Lung (tissue), 12 donors: ENCODE data around the gene CDH23. TPM values are rescaled to one million over a fixed set of nuclear protein-coding genes. Genes with fewer than 3 reads are reported as not detected.

Source experiments
- ATAC-seq: fragments of 200-7000 bp; cut with Tn5 transposase; one replicate; pipeline ENCODE4 v1.9.1; 2020; ENCODE audit warnings: moderate number of reproducible peaks; ENCODE audit not compliant: insufficient read depth, low FRiP score
- DNase-seq, 3 donors: peaks; one replicate each; pipeline ENCODE4 v3.0.0-alpha.2; 2013 to 2017
- H3K27ac ChIP-seq, 2 donors: one replicate each; pipeline ENCODE4 v1.5.1; 2013; ENCODE audit warnings: mild to moderate bottlenecking in 2 of 2, moderate library complexity in 2 of 2, control low read depth in 1 of 2, inconsistent platforms in 1 of 2, low read depth in 1 of 2, low read length in 1 of 2
- H3K27me3 ChIP-seq, 3 donors: one replicate each; pipeline ENCODE4 v1.5.1; 2013; ENCODE audit warnings: low read length in 2 of 3; ENCODE audit not compliant: control insufficient read depth in 3 of 3, insufficient read depth in 3 of 3
- H3K36me3 ChIP-seq, 4 donors: one replicate each; pipeline ENCODE4 v1.5.1; 2013; ENCODE audit warnings: low read length in 4 of 4, mild to moderate bottlenecking in 1 of 4, moderate library complexity in 1 of 4; ENCODE audit not compliant: control insufficient read depth in 4 of 4, insufficient read depth in 4 of 4
- H3K4me1 ChIP-seq, 5 donors: one replicate each; pipeline ENCODE4 v1.5.1; 2013; ENCODE audit warnings: low read length in 5 of 5, mild to moderate bottlenecking in 2 of 5, moderate library complexity in 1 of 5; ENCODE audit not compliant: control insufficient read depth in 5 of 5, insufficient read depth in 5 of 5
- H3K4me3 ChIP-seq: one replicate; pipeline ENCODE4 v1.5.1; 2013; ENCODE audit warnings: mild to moderate bottlenecking, control low read depth, moderate library complexity
- H3K9ac ChIP-seq, 2 donors: one replicate each; pipeline ENCODE4 v1.5.1; 2013; ENCODE audit warnings: low read length in 2 of 2, control low read depth in 1 of 2; ENCODE audit not compliant: insufficient read depth in 1 of 2
- H3K9me3 ChIP-seq, 4 donors: one replicate each; pipeline ENCODE4 v1.5.1; 2013; ENCODE audit warnings: low read length in 3 of 4, mild to moderate bottlenecking in 1 of 4, moderate library complexity in 1 of 4; ENCODE audit not compliant: control insufficient read depth in 4 of 4, insufficient read depth in 3 of 4
- CTCF ChIP-seq: IDR thresholded peaks from 2 replicates; pipeline ENCODE4 v1.5.1; 2012; ENCODE audit warnings: mild to moderate bottlenecking; ENCODE audit errors: control extremely low read depth, extremely low read depth
- WGBS, 2 donors: extraction: QIAGEN DNeasy Blood & Tissue Kit; methylation state at CpG; one replicate each; pipeline ENCODE4 v1.1.7; 2013; 5-methylcytosine and 5-hydroxymethylcytosine counted together
- polyA plus RNA-seq, 2 donors: library from polyadenylated mRNA; stranded (reverse); fragments of 200-250 nt; gene quantifications; one replicate each; pipeline ENCODE4 v1.2.1, GENCODE V29; 2013
- total RNA-seq, 2 donors: library from RNA; depleted of rRNA in 1 of 2; stranded (reverse); fragments of >200 nt in 1 of 2; gene quantifications; one replicate each; pipeline ENCODE4 v1.2.1, GENCODE V29; 2014 to 2021
- donor health status: control.
- donor health status: control.
- donor health status: Bipolar disorder and iron deficiency.
- donor health status: healthy.
- donor health status: DM: yes; HTN: yes; CAD: no.

The CDH23 gene
- total and polyA plus RNA-seq, 4 donors: 4.5 to 29.5 (median 6.0) TPM

- no peak for TF ChIP-seq CTCF
- Histone ChIP-seq H3K4me3 (no peak overlapping the region), H3K27ac (no peak overlapping the region), H3K4me1 (peaks cover 0 to 16% (median 9%) of the 10 kb centered on the region in 5 donors), H3K9me3 (no peaks in the 10 kb centered on the region), H3K27me3 (no peaks in the 10 kb centered on the region), H3K9ac (no peak overlapping the region), H3K36me3 (no peaks in the 10 kb centered on the region)
- 59 to 73% methylated on average over 7 of the region's 7 CpGs for WGBS, 2 donors
- DNase-seq (no peak), ATAC-seq (no peak)
These were observed 206.4 kb downstream of the CDH23 start for GRCh38 chr10:71603150-71603549.

DNA sequence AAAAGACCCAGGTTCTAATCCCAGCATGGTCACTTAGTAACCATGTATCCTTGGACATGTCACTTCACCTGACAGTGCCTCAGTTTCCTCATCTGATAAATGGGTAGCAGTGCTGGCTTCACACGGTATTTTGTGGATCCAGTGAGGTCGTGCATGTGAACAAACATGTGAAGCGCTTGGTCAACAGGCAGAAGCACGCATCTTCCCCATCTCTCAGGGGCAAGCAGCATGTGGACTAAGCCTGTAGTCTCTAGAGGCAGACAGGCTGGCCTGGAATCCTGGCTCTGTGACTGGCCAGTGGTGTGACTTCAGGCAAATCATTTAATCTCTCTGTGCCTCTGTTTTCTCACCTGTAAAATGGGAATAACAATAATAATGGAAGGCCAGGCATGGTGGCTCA lies 207.0 kb downstream of the CDH23 start:
- Histone ChIP-seq H3K27me3 (no peaks in the 10 kb centered on the region), H3K27ac (no peak overlapping the region), H3K36me3 (no peaks in the 10 kb centered on the region), H3K9me3 (no peaks in the 10 kb centered on the region), H3K4me3 (no peak overlapping the region), H3K4me1 (peaks cover 0 to 11% (median 5%) of the 10 kb centered on the region in 5 donors), H3K9ac (no peak overlapping the region)
- DNase-seq: no peak
- 91 to 97% methylated on average over 4 of the region's 4 CpGs for WGBS, 2 donors
- no peak for TF ChIP-seq CTCF
- no peak for ATAC-seq

DNA sequence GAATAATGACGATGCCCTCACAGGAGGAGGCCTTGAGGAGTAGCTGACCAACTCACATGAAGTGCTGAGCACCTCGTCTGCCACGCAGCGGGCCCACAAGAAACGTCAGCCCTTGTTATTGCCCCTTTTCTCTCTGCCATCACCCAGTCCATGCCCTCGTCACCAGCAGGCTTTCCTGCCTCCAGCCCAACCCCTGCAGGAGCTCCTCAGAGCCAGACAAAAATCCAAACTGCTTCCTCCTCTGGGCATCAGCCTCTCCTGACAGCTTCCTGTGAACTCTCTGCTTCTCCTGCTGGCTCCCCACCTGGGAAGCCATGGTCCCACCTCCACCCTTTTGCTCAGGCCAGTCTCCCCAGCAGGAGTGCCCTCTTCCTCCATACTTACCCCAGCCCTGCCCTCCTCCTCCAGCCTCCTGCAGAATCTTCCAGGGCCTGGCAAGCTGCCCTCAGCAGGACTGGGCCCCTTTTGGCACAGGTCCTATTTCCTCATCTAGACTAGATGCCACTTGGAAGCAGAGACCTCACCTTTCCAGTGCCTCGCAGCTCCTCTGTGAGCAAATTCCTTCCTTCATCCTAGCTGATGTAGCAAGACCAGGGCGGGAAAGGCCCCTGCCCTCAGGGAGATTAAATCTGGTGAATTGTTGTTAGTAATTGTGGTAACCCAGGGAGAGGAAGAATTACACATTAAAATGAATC lies 207.8 kb downstream of the CDH23 start:
- Histone ChIP-seq H3K4me3 (no peak overlapping the region), H3K9ac (no peak overlapping the region), H3K27ac (no peak overlapping the region), H3K9me3 (no peaks in the 10 kb centered on the region), H3K36me3 (no peaks in the 10 kb centered on the region), H3K4me1 (peaks cover 0 to 6% (median 0%) of the 10 kb centered on the region in 5 donors), H3K27me3 (no peaks in the 10 kb centered on the region)
- DNase-seq (peak; percentile 25 to 40 (median 30)), ATAC-seq (no peak)
- WGBS, 2 donors: 79 to 83% methylated on average over 8 of the region's 8 CpGs
- TF ChIP-seq CTCF: no peak
